Smooth muscle cell of bladder (primary cell): ENCODE measurements around the gene ALG1L2. TPM values are rescaled to one million over a fixed set of nuclear protein-coding genes. Genes with fewer than 3 reads are reported as not detected.

ENCODE experiments used
- total RNA-seq: library from RNA; depleted of rRNA; stranded (reverse); fragments of >200 nt; gene quantifications from 2 replicates; pipeline ENCODE4 v1.2.3, GENCODE V29; 2014

ALG1L2 gene
- total RNA-seq: 0.43 TPM in 1 of 2 replicates, not detected in the other

GRCh38 chr3:130081351-130081881 is at the start of gene ALG1L2:
Gene ALG1L2 (plus strand): TSS chr3:130081831. CDS start chr3:130082017, 186 bp downstream.

Other genes starting within 250 kb of the ALG1L2 start
- gene TMCC1, start 188.1 kb upstream of the ALG1L2 start, total RNA-seq: 9.4 and 11.9 TPM in 2 replicates
- 0.37 TPM in 1 of 2 replicates, not detected in the other for gene TRH, start 107.1 kb upstream of the ALG1L2 start, total RNA-seq